Measurements from ENCODE around the gene AKNA.

DNA sequence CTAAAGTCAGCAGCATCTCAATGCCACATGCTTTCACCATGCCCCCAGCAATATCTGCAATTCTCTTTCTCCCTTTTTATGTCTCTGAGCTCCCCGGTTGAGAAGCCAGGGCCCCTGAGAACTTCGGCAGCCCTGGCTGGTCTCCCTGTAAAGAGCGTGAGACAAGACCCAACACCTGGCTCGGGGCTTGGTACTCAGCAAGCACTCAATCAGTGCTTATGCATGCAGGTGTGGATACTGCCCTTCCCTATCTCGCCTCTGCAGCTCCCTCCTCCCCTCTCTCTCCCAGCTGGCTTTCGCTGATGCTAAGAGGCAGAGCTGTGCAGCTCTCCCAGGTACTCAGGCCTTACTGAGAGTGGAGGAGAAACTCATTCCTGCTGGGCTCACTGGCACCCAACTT, 41.7 kb upstream of the AKNA start:
- TF ChIP-seq, protein P1, sequence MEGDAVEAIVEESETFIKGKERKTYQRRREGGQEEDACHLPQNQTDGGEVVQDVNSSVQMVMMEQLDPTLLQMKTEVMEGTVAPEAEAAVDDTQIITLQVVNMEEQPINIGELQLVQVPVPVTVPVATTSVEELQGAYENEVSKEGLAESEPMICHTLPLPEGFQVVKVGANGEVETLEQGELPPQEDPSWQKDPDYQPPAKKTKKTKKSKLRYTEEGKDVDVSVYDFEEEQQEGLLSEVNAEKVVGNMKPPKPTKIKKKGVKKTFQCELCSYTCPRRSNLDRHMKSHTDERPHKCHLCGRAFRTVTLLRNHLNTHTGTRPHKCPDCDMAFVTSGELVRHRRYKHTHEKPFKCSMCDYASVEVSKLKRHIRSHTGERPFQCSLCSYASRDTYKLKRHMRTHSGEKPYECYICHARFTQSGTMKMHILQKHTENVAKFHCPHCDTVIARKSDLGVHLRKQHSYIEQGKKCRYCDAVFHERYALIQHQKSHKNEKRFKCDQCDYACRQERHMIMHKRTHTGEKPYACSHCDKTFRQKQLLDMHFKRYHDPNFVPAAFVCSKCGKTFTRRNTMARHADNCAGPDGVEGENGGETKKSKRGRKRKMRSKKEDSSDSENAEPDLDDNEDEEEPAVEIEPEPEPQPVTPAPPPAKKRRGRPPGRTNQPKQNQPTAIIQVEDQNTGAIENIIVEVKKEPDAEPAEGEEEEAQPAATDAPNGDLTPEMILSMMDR (IDR thresholded peaks at IDR 0.05; ENCODE audit: low read length) = no peak
- TF ChIP-seq EZH2 (IDR thresholded peaks at IDR 0.05; ENCODE audit: borderline replicate concordance, low read length) = no peak

Data from OCI-LY1 (cell line).